ENCODE data around the gene DNPEP.

- TF ChIP-seq CTCF (IDR thresholded peaks at IDR 0.05) (no peak), EZH2 (IDR thresholded peaks at IDR 0.05; ENCODE audit: borderline replicate concordance, insufficient read depth, low read depth, low read length, poor library complexity, severe bottlenecking) (no peak)
Observed at GRCh38 chr2:219426534-219427136, 38.9 kb upstream of the DNPEP start.

Measured in B cell (primary cell).